ENCODE results near the gene TMEM43.

TMEM43 gene

DNA sequence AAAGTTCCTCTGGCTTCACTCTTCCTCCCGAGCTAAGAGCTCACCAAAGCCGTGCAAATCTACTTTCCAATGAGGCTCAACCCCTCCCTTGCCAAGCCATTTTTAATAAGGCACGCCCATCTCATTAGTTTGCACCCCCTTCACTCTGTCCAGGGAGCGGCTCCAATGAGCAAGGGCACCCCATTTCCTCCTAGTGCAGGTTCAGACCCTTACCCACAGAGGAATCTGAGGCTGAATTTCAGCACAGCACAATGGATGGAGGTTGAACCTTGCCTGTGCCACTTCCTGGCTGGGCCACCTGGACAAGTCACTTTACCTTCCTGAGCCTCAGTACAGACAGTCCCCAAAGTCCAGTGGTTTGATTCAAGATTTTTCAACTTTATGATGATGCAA is 28.1 kb downstream of the TMEM43 start:
- no peak for DNase-seq

- DNase-seq = no peak
Measured at GRCh38 chr3:14153663-14154062, 28.8 kb downstream of the TMEM43 start.

- DNase-seq = no peak
Measured at GRCh38 chr3:14154276-14154675, 29.4 kb downstream of the TMEM43 start.

- no peak for DNase-seq
Measured at GRCh38 chr3:14154895-14155440, 30.1 kb downstream of the TMEM43 start.

GRCh38 chr3:14156201-14156600 is 31.3 kb downstream of the TMEM43 start:
- no peak for DNase-seq

DNA sequence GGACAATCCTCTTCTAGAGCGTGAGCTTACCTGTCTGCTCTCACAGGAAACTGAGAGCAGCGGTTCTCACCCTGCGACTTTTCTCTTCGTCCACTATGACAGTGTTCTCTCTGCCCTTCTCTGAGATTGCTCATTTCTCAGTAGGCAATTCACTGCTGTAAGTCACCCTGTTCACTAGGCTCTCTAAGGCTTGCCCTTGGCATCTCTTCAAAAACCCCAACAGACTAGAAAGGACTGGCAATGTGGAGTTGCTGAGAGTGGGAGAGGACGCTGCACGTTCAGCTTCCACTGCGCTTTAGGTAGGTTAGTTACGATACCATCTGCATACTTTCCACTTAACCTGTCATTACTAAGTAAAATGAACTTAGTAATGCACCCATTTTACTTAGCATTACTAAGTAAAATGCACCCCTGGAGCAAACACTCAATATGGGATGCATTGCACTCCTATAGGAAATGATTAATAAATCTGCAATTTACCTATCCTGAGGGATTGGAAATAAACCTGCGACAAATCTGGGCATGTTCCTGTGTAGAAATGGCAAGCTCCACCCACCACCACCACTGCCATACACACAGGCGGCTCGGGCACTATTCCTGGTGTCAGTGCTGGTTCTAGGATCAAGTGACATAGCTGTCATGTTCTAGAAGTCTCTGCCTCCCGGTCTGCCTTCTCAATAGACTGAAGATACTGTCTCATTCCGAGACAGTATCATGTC is 32.1 kb downstream of the TMEM43 start:
- DNase-seq = no peak

GRCh38 chr3:14157951-14158350 is 33.1 kb downstream of the TMEM43 start:
- no peak for DNase-seq

- DNase-seq = no peak
Measured at GRCh38 chr3:14158370-14158769, 33.5 kb downstream of the TMEM43 start.

DNA sequence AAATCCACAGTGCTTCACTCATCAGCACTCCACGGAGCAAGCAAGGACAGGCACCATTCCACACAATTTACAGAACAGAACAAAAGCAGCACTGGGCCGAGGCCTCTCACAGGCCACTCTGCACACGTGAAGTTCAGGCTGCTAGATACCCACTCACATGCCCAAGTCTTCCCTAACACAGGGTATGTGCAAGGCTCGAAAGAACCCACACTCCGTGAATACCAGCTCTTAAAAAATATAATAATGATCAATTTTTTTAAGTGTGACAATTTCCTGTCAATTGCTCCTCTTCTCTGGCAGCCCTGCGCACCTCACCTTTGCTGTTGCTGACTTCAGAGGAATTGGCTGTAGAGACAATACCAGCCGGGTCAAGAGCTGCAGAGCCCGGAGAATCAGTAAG is 34.6 kb downstream of the TMEM43 start:
- no peak for DNase-seq

GRCh38 chr3:14161282-14161681 is 36.4 kb downstream of the TMEM43 start:
- DNase-seq = no peak

DNA sequence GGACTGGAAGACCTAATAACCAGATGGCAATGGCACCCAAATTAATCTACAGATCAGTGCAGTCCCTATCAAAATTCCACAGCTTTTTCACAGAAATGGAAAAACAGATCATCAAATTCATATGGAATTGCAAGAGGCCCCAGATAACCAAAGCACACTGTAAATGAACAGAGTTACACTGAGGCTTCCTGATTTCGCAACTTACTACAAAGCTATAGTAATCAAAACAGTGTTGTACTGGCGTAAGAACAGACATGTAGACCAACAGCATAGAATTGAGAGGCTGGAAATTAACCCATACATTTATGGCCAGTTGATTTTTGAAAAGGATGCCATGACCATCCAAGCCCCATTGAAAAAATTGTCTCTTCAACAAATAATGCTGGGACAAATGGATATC is 37.3 kb downstream of the TMEM43 start:
- no peak for DNase-seq

GRCh38 chr3:14166877-14167603 is 42.2 kb downstream of the TMEM43 start:
- no peak for DNase-seq

DNA sequence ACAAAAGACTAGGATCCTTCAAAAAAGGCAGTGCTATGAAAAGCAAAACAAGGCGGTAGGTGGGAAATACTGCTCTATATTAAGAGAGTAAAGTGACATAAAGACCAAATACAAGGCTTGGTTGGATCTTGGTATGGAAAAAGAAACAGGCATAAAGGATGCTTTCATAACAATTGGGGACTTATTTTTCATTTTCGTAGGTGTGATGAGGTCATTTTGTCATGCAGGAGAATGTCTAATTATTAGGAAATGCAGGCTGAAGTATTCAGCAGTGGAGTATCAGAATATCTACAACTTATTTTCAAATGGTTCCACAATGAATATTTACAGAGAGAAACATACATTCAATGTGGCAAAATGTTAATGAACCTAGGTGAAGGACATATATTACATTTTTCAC is 44.6 kb downstream of the TMEM43 start:
- DNase-seq = no peak

DNA sequence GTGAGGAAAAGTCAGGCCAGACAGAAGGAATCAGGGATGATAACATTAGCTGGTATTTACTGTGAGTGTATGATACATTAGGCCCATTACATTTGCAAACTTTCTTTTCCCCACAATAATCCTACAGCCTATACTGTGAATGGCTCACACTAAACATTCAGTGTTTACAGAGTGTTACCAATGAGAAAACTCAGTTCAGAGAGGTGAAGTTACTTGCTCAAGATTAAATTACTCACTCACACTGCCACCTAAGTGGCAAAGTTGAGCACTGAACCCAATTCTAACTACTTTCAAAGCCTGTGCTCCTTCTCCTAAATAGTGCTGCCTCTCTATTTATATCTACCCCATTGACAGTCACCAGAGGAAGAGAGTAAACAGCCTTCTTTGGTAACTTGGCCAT is 45.0 kb downstream of the TMEM43 start:
- no peak for DNase-seq

DNA sequence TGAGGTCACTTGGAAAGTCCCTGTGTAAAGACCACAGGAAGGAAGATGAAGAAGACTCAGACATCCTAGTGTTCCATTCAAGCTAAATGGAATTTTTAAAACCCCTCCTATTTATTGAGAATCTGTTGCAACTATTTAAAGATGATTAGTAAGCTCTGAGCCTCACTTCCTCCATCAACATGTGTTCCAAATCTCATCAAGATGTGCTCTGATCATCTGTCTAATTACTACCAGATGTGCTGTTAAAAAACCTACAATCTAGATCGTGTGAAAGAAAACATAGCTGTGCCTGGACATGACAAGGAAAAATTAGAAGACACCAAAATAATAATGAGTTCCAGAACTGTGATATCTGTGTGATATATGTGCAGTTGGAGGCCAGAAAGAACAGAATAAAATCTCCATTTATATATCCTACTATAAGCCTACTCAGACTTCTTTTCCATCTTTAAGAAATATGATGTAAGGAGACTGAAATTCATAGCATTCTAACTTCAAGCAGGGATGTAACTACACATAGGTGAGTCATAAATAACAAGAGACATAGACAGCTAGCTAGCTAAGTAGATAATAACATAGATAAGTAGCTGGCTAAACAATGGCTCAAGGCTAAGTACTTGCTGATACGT is 45.8 kb downstream of the TMEM43 start:
- no peak for DNase-seq

DNA sequence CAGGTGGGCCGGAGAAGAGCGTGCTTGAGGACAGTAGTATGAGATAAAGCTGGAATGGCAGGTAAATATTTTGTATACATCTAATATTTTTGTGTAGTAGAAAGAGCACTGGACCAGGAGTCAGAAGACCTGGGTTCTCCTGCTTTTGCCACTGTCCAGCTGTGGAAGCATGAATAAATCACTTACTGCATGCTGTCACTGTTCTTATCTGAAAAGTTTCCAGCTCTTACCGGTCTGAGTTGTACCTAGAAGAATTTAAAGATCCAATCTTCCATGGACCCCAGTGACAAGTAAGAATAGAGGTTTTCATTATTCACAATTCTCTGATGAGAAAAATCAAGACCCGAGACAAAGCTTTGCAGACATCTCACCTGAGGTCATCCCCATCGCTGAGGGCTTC is 47.6 kb downstream of the TMEM43 start:
- DNase-seq = no peak

- DNase-seq = no peak
Measured at GRCh38 chr3:14174483-14174882, 49.6 kb downstream of the TMEM43 start.

DNA sequence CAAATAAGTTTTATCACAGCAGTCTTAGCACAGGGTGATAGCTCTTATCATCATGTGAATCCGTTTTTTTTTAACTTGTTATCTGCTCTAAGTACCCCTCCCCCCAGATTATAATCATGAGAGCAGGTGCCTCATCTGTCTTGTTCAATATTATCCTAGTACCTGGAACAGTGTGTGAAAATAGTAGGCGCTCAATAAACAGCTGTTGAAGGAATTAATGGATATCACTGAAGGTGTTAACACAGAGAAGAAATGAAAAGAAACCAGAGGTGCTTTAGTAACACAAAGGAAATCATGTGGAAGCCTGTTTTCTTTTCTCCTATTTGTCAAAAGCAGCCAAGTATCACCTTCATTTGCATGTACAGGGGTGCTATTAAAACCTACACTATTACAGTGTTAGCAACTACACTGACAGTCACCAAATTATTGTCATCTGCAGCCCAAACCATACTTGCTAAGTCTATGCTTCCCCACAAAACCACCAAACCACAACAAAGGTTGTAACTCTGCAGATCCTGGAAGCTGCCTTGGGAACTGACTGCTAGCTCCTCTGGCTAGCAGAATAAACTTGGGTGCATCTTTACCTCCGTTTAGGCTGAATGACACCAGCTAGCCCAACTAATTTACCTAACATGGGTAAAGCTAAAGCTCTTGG is 50.7 kb downstream of the TMEM43 start:
- DNase-seq = peak; percentile 69

- DNase-seq = no peak
Measured at GRCh38 chr3:14177580-14178246, 52.9 kb downstream of the TMEM43 start.

DNA sequence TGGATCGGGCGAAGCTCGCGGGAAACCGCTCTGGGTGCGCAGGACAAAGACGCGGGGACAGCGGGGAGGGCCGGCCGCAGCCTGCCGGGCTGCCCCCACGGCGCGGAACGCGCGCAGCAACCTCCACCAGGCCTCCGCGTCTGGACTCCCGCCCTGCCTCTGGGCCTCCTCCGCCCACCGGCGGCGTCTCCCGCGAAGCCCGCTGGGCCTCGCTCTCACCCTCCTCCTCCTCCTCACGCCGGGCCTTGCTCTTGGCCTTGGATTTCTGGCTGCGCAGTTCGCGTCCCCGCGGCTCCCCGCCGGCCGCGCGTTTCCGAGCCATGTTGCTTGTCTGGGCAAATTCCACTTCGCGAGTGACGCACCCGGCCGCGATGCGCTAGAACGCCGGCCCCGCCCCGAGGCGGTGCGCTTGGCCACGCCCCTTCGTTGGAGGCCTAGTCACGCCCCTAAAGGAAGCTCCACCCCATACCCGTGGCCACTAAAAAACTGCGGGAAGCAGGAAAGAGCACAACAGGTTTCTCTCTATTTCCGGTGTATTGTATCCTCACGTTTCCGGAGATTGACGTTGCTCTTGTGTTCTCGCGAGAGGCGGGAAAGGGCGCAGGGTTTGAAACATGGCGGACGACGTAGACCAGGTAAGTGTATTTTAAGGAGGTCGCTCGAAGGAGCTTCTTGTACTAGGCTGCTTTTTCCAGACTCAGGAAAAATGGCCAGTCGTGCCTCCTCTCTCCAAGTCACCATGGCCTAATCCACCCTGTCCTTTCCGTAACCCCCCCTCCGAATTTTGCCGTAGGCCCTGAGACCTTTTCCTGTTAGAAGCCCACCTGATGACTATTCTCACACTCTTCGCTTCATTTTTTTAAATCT is 53.6 kb downstream of the TMEM43 start, which contains the start of the genes LSM3 and XPC:
Gene LSM3, plus strand, starts transcription at position 571 of the 867 bp plus-strand sequence. Its CDS starts 44 bp downstream, at position 615.
Gene XPC, minus strand, starts transcription at position 355 of the 867 bp plus-strand sequence. Its CDS starts 33 bp downstream, at position 322.
- DNase-seq = peak; percentile 98

DNA sequence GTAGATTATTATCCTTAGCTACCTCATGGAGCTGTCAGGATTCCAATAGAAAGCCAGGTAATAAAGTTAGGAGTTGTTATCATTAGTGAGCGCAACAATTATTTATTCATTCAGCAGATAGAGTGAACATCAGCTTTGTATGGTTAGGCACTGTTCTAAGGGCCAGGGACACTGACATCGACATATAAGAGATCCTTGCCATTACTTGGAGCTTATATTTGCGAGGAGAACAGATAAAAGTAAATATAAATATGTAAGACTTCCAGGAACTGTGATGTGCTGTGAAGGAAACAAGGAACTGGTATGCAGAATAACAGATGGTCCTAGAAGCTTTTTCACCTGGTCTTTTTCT is 54.2 kb downstream of the TMEM43 start:
- no peak for DNase-seq

DNA sequence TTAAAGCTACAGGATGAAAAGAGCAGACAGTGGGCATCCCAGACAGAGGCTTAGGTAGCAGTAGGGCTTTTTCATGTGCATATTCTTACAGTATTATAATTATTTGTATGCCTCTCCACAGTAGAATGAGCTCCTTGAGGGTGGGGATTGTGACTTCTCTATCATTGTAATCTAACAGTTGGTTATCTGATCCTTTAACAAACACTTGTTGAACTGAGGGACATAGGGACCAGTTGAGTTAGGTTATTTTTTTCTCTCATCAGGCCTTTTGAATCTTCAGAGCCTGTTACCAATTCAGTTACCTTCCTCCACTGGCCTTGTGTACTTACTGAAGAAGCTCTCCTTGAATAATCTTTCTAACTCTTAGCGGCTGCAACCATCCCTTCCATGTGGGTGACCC is 54.9 kb downstream of the TMEM43 start:
- no peak for DNase-seq

Measured in CD4-positive, alpha-beta T cell treated with Interleukin-17A for 4 hours (primary cell).